HG03575 (cell line): Measurements from ENCODE around the gene ITGA1.
A peak's percentile ranks its signal among the peaks of the same experiment; 100 is the strongest.

ENCODE experiments used
- ATAC-seq: cut with Tn5 transposase; IDR thresholded peaks from one replicate; pipeline ENCODE4 v1.9.1; 2021; ENCODE audit not compliant: unreplicated experiment, insufficient number of reproducible peaks, low FRiP score; ENCODE audit errors: extremely low read depth

Gene ITGA1

GRCh38 chr5:52885614-52886013, 97.9 kb downstream of the ITGA1 start:
- no peak for ATAC-seq

DNA sequence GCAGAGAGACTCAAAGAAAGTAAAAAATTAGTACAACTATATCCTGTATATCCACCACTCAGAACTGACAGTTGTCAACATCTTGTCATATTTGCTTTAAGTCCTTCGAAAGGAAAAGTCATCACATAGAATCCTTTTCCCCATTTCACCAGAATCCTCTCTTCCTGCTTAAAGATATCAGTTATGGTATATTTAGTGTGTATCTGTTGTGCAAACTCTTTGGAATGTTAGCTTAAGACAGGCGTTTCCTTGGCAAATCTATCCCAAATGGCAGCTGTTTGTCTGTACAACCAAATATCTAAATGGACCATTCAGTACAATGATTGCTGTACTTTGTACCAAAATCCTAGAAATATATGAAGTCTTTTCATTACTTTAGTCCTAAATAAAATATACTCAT, 98.5 kb downstream of the ITGA1 start:
- ATAC-seq = no peak

GRCh38 chr5:52887066-52887465, 99.3 kb downstream of the ITGA1 start:
- no peak for ATAC-seq

- no peak for ATAC-seq
These were observed 100.6 kb downstream of the ITGA1 start for GRCh38 chr5:52888363-52888762.

DNA sequence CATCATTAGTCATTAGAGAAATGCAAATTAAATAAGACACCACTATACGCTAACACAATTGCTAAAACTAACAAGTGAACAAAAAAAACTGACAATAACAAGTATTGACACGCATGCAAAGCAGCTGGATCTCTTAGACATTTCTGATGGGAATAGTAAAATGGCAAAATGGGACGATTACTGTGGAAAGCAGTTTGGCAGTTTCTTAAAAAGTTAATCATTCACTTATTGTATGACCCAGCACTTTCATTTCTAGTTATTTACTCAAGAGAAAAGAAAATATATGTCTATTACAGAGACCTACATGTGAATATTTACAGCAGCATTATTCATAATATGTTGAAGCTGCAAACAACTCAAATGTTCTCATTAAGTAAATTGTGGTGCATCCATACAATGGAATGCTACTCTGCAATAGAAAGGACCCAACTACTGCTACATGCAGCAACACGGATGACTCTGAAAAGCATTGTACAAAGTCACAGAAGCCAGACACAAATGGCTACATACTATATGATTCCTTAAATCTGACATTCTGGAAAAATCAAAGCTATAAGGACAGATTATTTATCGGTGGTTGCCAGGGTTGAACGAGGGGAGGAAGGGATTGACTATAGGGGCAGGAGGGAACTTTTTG, 104.6 kb downstream of the ITGA1 start:
- ATAC-seq = no peak

- ATAC-seq = no peak
These were observed 105.4 kb downstream of the ITGA1 start for GRCh38 chr5:52893105-52893504.

DNA sequence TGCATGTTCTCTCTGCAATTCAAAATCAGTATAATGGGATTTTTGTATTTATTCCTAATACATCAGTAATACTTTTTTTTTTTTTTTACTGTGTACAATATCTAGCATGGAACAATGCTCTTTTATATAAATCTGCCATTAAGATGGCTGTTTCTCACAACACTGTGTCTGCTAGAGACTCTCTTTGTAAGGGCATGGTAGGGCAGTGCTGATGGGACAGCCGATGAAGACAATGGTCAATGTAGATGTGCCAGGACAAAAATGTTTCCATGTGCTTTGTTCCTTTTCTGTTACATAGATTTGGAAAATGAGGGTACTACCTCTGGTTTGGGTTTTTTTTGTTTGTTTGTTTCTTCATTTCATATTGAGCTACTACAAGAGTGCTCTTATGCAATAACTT, 106.1 kb downstream of the ITGA1 start:
- no peak for ATAC-seq

GRCh38 chr5:52894451-52894850, 106.7 kb downstream of the ITGA1 start:
- ATAC-seq = no peak

DNA sequence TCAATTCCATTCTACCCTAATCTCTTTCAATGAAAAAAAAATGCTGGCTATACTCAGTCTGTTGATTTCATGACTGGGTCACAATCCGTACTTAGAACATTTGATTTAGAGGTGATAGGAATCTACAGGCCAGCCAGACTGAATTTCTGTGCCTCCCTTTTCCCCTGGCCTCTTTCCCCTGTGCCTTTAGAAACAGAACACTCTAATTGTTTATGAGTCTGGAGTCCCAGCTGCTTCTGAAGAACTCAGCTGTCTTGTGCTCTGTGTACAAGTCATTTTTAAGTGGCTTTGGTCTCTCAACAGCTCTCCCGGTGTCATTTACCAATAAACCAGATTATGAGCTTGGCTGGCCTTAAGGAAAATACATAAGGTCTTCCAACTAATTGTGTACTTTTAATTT, 107.4 kb downstream of the ITGA1 start:
- no peak for ATAC-seq

- no peak for ATAC-seq
These were observed 108.1 kb downstream of the ITGA1 start for GRCh38 chr5:52895572-52896413.

DNA sequence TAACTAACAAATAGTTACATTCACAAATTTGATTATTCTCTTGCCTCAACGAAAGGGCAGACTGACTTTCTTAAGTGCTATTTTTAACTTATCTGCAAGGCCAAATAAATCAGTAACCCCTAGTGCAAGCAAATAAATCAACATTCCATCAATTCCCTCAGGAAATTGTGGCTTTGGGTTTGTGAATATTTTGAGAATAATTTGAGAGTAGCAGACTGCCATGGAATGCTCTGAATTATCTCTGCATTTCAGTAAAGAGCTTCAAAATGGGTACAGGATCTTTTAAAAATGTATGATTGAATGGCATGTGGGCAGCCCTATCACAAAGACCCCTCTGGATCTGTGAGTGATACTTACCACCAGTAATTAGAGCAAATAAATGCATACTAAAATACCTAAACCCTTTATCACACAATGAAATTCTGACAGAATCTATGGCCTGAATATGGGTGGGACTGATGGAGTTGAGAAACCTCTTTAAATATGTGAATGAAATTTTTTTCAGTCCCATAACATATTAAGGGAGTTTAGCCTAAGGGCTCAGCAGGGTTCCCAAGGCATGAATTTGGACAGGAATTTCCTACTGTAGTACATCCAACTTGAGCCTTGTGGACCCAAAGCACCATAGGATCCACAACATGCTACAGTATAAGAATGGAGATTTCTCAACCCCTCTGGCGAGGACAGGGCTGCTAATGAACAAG, 109.0 kb downstream of the ITGA1 start:
- no peak for ATAC-seq

- ATAC-seq = no peak
These were observed 109.5 kb downstream of the ITGA1 start for GRCh38 chr5:52897238-52897614.

DNA sequence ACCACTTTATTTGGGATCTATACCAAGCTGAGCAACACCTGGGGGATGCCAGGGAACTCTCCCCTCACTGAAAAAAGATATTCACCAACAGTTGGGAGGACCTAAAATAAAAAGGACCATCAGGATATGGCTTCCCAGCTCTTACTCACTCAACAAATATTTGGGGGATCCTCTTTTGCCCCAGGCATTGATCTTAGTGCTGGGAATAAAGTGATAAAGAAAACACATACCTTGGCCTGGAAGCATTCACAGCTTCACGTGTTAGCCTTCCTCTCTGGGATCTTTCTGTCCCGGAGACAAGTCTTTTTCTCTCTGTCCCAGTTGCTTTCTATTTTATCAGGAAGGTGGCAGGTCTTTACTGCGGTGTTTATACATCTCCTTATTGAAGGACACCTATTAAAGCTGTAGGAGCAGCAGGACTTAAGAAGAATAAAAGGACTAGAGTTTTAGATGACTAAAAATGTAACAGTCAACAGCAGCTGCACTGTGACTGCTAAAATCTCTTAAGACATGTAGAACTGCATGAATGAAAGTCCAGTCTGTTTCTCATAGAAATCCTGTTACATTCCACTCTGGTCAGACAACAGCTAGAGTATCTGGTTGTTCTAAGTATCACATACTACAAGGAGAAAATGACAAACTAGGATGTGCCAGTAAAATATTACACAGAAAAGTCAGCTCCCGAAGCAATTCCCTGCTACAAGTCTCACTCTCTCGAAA, 111.4 kb downstream of the ITGA1 start:
- ATAC-seq = no peak

DNA sequence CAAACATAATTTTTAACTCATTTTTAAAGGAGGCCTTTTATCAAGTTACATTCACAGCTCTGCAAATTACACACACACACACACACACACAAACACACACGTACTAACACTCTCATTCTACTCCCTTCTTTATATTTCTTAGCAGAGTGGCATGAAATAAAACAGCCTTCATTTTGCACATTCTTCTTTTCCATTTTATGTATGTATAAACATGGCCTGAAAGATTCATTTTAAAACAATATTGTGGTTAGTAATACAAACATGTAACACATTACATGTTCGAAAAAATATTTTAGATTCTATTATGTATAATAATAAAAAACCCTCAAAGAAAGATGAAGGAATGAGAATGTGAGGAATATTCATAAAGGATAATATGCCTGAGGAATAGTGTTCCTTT, 115.4 kb downstream of the ITGA1 start:
- no peak for ATAC-seq

DNA sequence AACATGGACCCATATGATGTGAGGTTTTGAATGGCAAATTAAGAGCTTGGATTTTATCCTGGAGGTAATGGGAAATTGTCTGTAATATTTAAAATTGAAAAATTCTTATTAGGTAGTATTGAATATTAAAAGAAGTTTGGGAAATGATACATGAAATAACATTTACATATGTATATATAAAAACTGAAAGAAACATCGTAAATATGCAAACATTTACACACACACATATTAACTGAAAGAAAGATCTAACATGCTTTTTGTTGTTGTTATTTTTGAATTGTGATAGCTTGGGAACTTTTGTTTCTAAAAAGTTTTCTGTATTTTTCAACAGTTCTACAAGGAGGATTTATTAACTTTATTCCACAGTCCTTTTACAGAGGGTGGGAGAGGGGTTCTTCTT, 118.6 kb downstream of the ITGA1 start:
- ATAC-seq = no peak

GRCh38 chr5:52906845-52907244, 119.1 kb downstream of the ITGA1 start:
- no peak for ATAC-seq

- no peak for ATAC-seq
These were observed 121.5 kb downstream of the ITGA1 start for GRCh38 chr5:52909192-52909591.

DNA sequence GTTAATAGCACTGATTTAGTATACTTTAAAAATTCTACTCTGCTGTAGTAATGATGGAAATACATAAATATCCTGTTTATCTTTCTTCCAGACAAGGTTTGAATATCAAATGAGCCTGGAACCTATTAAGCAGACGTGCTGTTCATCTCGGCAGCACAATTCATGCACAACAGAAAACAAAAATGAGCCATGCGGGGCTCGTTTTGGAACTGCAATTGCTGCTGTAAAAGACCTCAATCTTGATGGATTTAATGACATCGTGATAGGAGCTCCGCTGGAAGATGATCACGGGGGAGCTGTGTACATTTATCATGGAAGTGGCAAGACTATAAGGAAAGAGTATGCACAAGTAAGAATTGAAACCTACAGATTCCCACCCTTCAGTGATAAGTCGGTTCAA, 122.4 kb downstream of the ITGA1 start:
- ATAC-seq = no peak

GRCh38 chr5:52915176-52915875, 127.6 kb downstream of the ITGA1 start:
- peak; percentile 95 for ATAC-seq
